ENCODE results near the gene EPGN.

The EPGN gene, protein sequence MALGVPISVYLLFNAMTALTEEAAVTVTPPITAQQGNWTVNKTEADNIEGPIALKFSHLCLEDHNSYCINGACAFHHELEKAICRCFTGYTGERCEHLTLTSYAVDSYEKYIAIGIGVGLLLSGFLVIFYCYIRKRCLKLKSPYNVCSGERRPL

DNA sequence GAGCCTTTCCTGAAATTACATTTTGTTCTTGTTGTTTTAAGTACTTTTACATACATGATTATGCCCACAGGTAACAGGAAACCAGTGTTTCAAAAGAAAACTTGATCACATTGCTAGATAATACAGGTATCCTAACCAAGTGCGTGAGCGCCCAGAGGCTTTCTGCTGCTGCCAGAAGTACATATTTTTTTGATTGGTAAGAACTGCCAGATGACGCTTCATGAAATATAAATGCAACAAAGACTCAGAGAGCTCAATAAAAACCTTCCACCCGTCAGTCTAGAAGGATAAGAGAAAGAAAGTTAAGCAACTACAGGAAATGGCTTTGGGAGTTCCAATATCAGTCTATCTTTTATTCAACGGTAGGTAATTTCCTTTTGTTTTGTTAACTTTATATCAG is at the start of gene EPGN:
TSS of gene EPGN (plus strand) at position 256 of the 400 bp plus-strand sequence. CDS start at position 320, 64 bp downstream.
- Histone ChIP-seq H3K79me2 (ENCODE audit: insufficient read depth, low read depth) (no peaks in the 10 kb centered on the region), H4K20me1 (ENCODE audit: insufficient read depth) (no peaks in the 10 kb centered on the region), H3K4me2 (no peak within 1 kb of the TSS), H3K27me3 (ENCODE audit: insufficient read depth, low read depth) (no peaks in the 10 kb centered on the region), H3K9ac (no peak within 1 kb of the TSS), H3K4me1 (ENCODE audit: low read depth, poor library complexity, severe bottlenecking) (peaks cover 8% of the 10 kb centered on the region), H3K36me3 (ENCODE audit: insufficient read depth) (no peaks in the 10 kb centered on the region), H3K27ac (no peak within 1 kb of the TSS), H2AFZ (ENCODE audit: low read depth) (no peak within 1 kb of the TSS), H3K4me3 (IDR thresholded peaks at IDR 0.05; ENCODE audit: insufficient read depth, low read depth, low read length) (no peak within 1 kb of the TSS)
- TF ChIP-seq, protein P1, sequence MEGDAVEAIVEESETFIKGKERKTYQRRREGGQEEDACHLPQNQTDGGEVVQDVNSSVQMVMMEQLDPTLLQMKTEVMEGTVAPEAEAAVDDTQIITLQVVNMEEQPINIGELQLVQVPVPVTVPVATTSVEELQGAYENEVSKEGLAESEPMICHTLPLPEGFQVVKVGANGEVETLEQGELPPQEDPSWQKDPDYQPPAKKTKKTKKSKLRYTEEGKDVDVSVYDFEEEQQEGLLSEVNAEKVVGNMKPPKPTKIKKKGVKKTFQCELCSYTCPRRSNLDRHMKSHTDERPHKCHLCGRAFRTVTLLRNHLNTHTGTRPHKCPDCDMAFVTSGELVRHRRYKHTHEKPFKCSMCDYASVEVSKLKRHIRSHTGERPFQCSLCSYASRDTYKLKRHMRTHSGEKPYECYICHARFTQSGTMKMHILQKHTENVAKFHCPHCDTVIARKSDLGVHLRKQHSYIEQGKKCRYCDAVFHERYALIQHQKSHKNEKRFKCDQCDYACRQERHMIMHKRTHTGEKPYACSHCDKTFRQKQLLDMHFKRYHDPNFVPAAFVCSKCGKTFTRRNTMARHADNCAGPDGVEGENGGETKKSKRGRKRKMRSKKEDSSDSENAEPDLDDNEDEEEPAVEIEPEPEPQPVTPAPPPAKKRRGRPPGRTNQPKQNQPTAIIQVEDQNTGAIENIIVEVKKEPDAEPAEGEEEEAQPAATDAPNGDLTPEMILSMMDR (conservative IDR thresholded peaks at IDR 0.05; ENCODE audit: low read depth, low read length) = no peak

DNA sequence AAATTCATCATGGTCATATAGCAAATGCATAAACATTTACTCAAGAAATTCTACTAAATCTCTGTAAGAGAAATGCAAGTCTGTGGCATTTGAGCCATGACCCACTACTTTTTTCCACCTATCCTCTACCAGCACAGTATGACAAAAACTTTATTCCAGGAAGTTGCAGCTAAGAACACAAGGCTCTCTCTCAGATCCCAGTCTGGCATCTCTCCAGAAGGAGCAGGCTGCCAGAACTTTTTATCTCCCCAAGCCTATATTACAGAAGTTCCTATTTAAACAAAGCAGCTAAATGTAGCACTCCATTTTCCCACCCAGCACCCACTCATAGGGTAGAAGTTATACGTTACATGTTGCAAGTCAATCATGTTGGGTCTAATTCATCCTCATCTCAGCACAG is 49.3 kb upstream of the EPGN start:
- H3K4me1 ChIP-seq (ENCODE audit: low read depth, poor library complexity, severe bottlenecking) = no peaks in the 10 kb centered on the region
- no peak overlapping the region for H3K9ac ChIP-seq
- no peaks in the 10 kb centered on the region for H3K79me2 ChIP-seq (ENCODE audit: insufficient read depth, low read depth)
- no peak overlapping the region for H3K4me2 ChIP-seq
- H3K4me3 ChIP-seq (IDR thresholded peaks at IDR 0.05; ENCODE audit: insufficient read depth, low read depth, low read length) = no peak overlapping the region
- no peak overlapping the region for H3K27ac ChIP-seq
- TF ChIP-seq, protein P1 (conservative IDR thresholded peaks at IDR 0.05; ENCODE audit: low read depth, low read length) = no peak
- H4K20me1 ChIP-seq (ENCODE audit: insufficient read depth) = no peaks in the 10 kb centered on the region
- no peak overlapping the region for H2AFZ ChIP-seq (ENCODE audit: low read depth)
- H3K36me3 ChIP-seq (ENCODE audit: insufficient read depth) = no peaks in the 10 kb centered on the region; the same call in 1 of the 2 replicates
- no peaks in the 10 kb centered on the region for H3K27me3 ChIP-seq (ENCODE audit: insufficient read depth, low read depth)

DNA sequence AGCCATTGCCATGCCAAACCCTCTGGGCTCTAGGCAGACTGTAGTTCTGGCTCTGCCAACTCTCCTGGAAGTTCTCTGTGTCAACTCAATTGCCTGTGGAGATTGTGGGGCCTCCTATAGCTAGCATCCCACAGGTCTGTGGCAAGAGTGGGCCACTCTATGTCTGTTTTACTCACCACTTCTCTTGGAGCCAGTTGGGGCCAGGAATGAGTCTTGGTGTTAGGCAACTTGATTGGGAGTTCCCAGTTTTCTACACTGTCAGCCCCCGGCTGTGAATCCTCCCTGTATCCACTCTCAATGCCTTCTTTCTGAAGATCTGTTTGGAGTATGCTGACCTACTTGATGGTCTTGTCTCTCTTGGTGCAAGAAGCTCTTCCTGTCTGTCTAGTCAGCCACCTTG is 48.2 kb upstream of the EPGN start:
- Histone ChIP-seq H3K4me1 (ENCODE audit: low read depth, poor library complexity, severe bottlenecking) (no peaks in the 10 kb centered on the region), H3K9ac (no peak overlapping the region), H3K27me3 (ENCODE audit: insufficient read depth, low read depth) (no peaks in the 10 kb centered on the region), H3K27ac (no peak overlapping the region), H2AFZ (ENCODE audit: low read depth) (no peak overlapping the region), H3K4me2 (no peak overlapping the region), H3K79me2 (ENCODE audit: insufficient read depth, low read depth) (no peaks in the 10 kb centered on the region), H3K4me3 (IDR thresholded peaks at IDR 0.05; ENCODE audit: insufficient read depth, low read depth, low read length) (no peak overlapping the region), H3K36me3 (ENCODE audit: insufficient read depth) (no peaks in the 10 kb centered on the region; the same call in 1 of the 2 replicates), H4K20me1 (ENCODE audit: insufficient read depth) (no peaks in the 10 kb centered on the region)
- TF ChIP-seq, protein P1 (conservative IDR thresholded peaks at IDR 0.05; ENCODE audit: low read depth, low read length) = no peak

DNA sequence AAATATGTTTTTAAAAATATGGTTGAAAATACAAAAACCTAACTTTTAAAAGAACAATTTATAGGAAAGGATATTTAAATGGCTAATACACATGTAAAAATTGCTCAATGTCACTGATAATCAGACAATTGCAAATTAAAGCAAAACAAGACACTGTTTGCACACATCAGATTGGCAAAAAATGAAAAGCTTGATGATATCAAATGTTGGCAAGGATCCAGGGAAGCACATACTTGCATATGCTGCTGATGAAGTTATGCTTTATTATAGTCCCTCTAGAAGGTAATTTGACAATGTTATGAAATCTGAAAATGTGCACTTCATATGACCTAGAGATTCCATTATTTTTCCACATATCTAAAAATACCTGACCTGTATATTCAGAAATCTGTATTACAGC is 45.7 kb upstream of the EPGN start:
- Histone ChIP-seq H3K27me3 (ENCODE audit: insufficient read depth, low read depth) (no peaks in the 10 kb centered on the region), H3K4me1 (ENCODE audit: low read depth, poor library complexity, severe bottlenecking) (peaks cover under 1% of the 10 kb centered on the region), H2AFZ (ENCODE audit: low read depth) (no peak overlapping the region), H3K9ac (no peak overlapping the region), H3K36me3 (ENCODE audit: insufficient read depth) (no peaks in the 10 kb centered on the region; the same call in 1 of the 2 replicates), H3K4me2 (no peak overlapping the region), H3K27ac (no peak overlapping the region), H3K79me2 (ENCODE audit: insufficient read depth, low read depth) (no peaks in the 10 kb centered on the region), H4K20me1 (ENCODE audit: insufficient read depth) (no peaks in the 10 kb centered on the region), H3K4me3 (IDR thresholded peaks at IDR 0.05; ENCODE audit: insufficient read depth, low read depth, low read length) (no peak overlapping the region)
- TF ChIP-seq, protein P1 (conservative IDR thresholded peaks at IDR 0.05; ENCODE audit: low read depth, low read length) = no peak
